IPS-18a (cell line): Measurements from ENCODE around the gene PLPP4.

Source experiments
- H3K27ac ChIP-seq: one replicate; pipeline ENCODE4 v1.5.1; 2013; ENCODE audit warnings: low read length
- H3K27me3 ChIP-seq: one replicate; pipeline ENCODE4 v1.6.1; 2013; ENCODE audit warnings: mild to moderate bottlenecking, low read length; ENCODE audit not compliant: control insufficient read depth, insufficient read depth
- H3K36me3 ChIP-seq: one replicate; pipeline ENCODE4 v1.6.1; 2013; ENCODE audit warnings: low read depth, low read length; ENCODE audit not compliant: control insufficient read depth
- H3K4me1 ChIP-seq: one replicate; pipeline ENCODE4 v1.6.1; 2013; ENCODE audit warnings: low read depth, low read length; ENCODE audit not compliant: control insufficient read depth
- H3K4me3 ChIP-seq: one replicate; pipeline ENCODE4 v1.5.1; 2013; ENCODE audit warnings: low read length
- H3K9ac ChIP-seq: one replicate; pipeline ENCODE4 v1.6.1; 2013; ENCODE audit warnings: mild to moderate bottlenecking, low read length, moderate library complexity
- H3K9me3 ChIP-seq: one replicate; pipeline ENCODE4 v1.6.1; 2013; ENCODE audit warnings: low read depth, low read length; ENCODE audit not compliant: control insufficient read depth

The PLPP4 gene

GRCh38 chr10:120530699-120531098 lies 73.7 kb downstream of the PLPP4 start:
- Histone ChIP-seq H3K36me3 (no peaks in the 10 kb centered on the region), H3K4me3 (no peak overlapping the region), H3K27ac (no peak overlapping the region), H3K4me1 (no peaks in the 10 kb centered on the region), H3K27me3 (no peaks in the 10 kb centered on the region), H3K9ac (no peak overlapping the region), H3K9me3 (no peaks in the 10 kb centered on the region)

- Histone ChIP-seq H3K4me3 (no peak overlapping the region), H3K27ac (no peak overlapping the region), H3K9me3 (no peaks in the 10 kb centered on the region), H3K36me3 (no peaks in the 10 kb centered on the region), H3K4me1 (no peaks in the 10 kb centered on the region), H3K27me3 (no peaks in the 10 kb centered on the region), H3K9ac (no peak overlapping the region)
Observed at GRCh38 chr10:120538091-120538490, 81.1 kb downstream of the PLPP4 start.

- no peak overlapping the region for H3K9ac ChIP-seq
- H3K27me3 ChIP-seq = no peaks in the 10 kb centered on the region
- no peak overlapping the region for H3K27ac ChIP-seq
- no peaks in the 10 kb centered on the region for H3K36me3 ChIP-seq
- H3K9me3 ChIP-seq = no peaks in the 10 kb centered on the region
- H3K4me3 ChIP-seq = no peak overlapping the region
- H3K4me1 ChIP-seq = no peaks in the 10 kb centered on the region
Observed at GRCh38 chr10:120539076-120539475, 82.0 kb downstream of the PLPP4 start.

- no peaks in the 10 kb centered on the region for H3K27me3 ChIP-seq
- no peaks in the 10 kb centered on the region for H3K9me3 ChIP-seq
- no peak overlapping the region for H3K9ac ChIP-seq
- no peaks in the 10 kb centered on the region for H3K36me3 ChIP-seq
- H3K4me3 ChIP-seq = no peak overlapping the region
- no peaks in the 10 kb centered on the region for H3K4me1 ChIP-seq
- no peak overlapping the region for H3K27ac ChIP-seq
Observed at GRCh38 chr10:120540486-120540885, 83.5 kb downstream of the PLPP4 start.

GRCh38 chr10:120541984-120542383 lies 85.0 kb downstream of the PLPP4 start:
- H3K27ac ChIP-seq = no peak overlapping the region
- no peaks in the 10 kb centered on the region for H3K4me1 ChIP-seq
- H3K27me3 ChIP-seq = no peaks in the 10 kb centered on the region
- H3K4me3 ChIP-seq = no peak overlapping the region
- H3K9me3 ChIP-seq = no peaks in the 10 kb centered on the region
- no peak overlapping the region for H3K9ac ChIP-seq
- H3K36me3 ChIP-seq = no peaks in the 10 kb centered on the region

- H3K4me3 ChIP-seq = no peak overlapping the region
- no peaks in the 10 kb centered on the region for H3K9me3 ChIP-seq
- no peaks in the 10 kb centered on the region for H3K36me3 ChIP-seq
- H3K27me3 ChIP-seq = no peaks in the 10 kb centered on the region
- H3K27ac ChIP-seq = no peak overlapping the region
- H3K9ac ChIP-seq = no peak overlapping the region
- no peaks in the 10 kb centered on the region for H3K4me1 ChIP-seq
Observed at GRCh38 chr10:120542591-120542990, 85.6 kb downstream of the PLPP4 start.

- no peak overlapping the region for H3K9ac ChIP-seq
- no peaks in the 10 kb centered on the region for H3K36me3 ChIP-seq
- H3K4me3 ChIP-seq = no peak overlapping the region
- H3K27me3 ChIP-seq = no peaks in the 10 kb centered on the region
- H3K27ac ChIP-seq = no peak overlapping the region
- H3K9me3 ChIP-seq = no peaks in the 10 kb centered on the region
- no peaks in the 10 kb centered on the region for H3K4me1 ChIP-seq
Observed at GRCh38 chr10:120543291-120543690, 86.3 kb downstream of the PLPP4 start.

- no peaks in the 10 kb centered on the region for H3K4me1 ChIP-seq
- no peak overlapping the region for H3K4me3 ChIP-seq
- no peak overlapping the region for H3K9ac ChIP-seq
- no peak overlapping the region for H3K27ac ChIP-seq
- no peaks in the 10 kb centered on the region for H3K36me3 ChIP-seq
- H3K27me3 ChIP-seq = no peaks in the 10 kb centered on the region
- H3K9me3 ChIP-seq = no peaks in the 10 kb centered on the region
Observed at GRCh38 chr10:120548210-120548609, 91.2 kb downstream of the PLPP4 start.

GRCh38 chr10:120552262-120552661 lies 95.2 kb downstream of the PLPP4 start:
- no peak overlapping the region for H3K27ac ChIP-seq
- H3K36me3 ChIP-seq = no peaks in the 10 kb centered on the region
- peaks cover 22% of the 10 kb centered on the region for H3K4me1 ChIP-seq
- H3K4me3 ChIP-seq = no peak overlapping the region
- H3K9ac ChIP-seq = no peak overlapping the region
- H3K27me3 ChIP-seq = peaks cover 10% of the 10 kb centered on the region
- H3K9me3 ChIP-seq = no peaks in the 10 kb centered on the region

- no peaks in the 10 kb centered on the region for H3K9me3 ChIP-seq
- peaks cover 12% of the 10 kb centered on the region for H3K27me3 ChIP-seq
- H3K4me1 ChIP-seq = peaks cover 26% of the 10 kb centered on the region
- no peaks in the 10 kb centered on the region for H3K36me3 ChIP-seq
- H3K27ac ChIP-seq = no peak overlapping the region
- H3K9ac ChIP-seq = no peak overlapping the region
- H3K4me3 ChIP-seq = no peak overlapping the region
Observed at GRCh38 chr10:120553911-120554310, 96.9 kb downstream of the PLPP4 start.

GRCh38 chr10:120555436-120555835 lies 98.4 kb downstream of the PLPP4 start:
- no peak overlapping the region for H3K9ac ChIP-seq
- H3K36me3 ChIP-seq = no peaks in the 10 kb centered on the region
- no peak overlapping the region for H3K4me3 ChIP-seq

GRCh38 chr10:120555842-120556532 lies 99.0 kb downstream of the PLPP4 start:
- Histone ChIP-seq H3K36me3 (no peaks in the 10 kb centered on the region), H3K27me3 (peaks cover 12% of the 10 kb centered on the region), H3K9ac (no peak overlapping the region), H3K4me1 (peaks cover 26% of the 10 kb centered on the region), H3K4me3 (no peak overlapping the region), H3K9me3 (no peaks in the 10 kb centered on the region), H3K27ac (no peak overlapping the region)

More at GRCh38 chr10:120555436-120555835, 98.4 kb downstream of the PLPP4 start:
- H3K27me3 ChIP-seq = peaks cover 12% of the 10 kb centered on the region
- H3K4me1 ChIP-seq = peaks cover 26% of the 10 kb centered on the region
- no peaks in the 10 kb centered on the region for H3K9me3 ChIP-seq
- H3K27ac ChIP-seq = no peak overlapping the region
